A673 (cell line): ENCODE results near the gene SEC23A. TPM values are rescaled to one million over a fixed set of nuclear protein-coding genes. Genes with fewer than 3 reads are reported as not detected.
"Not testable (repeated sequence)": the region's sequence is repeated elsewhere in the genome, so short reads cannot be mapped to it uniquely, and the experiment has no call there.

ENCODE experiments used
- BruUV-seq: library from RNA; stranded (reverse); fragments of 400-500 nt; replicated peaks from 2 replicates; lab custom pipeline; 2021; lab: Mats Ljungman, UMichigan
- CTCF ChIA-PET: fragments of 300-600 bp; sonication (Branson Sonifier 250); formaldehyde crosslinking; loops from one replicate; lab custom pipeline; 2022; ENCODE audit warnings: antibody characterized with exemption; lab: Charles Lee
- POLR2A ChIA-PET: fragments of 300-600 bp; sonication (Branson Sonifier 250); formaldehyde crosslinking; loops from one replicate; lab custom pipeline; 2022; ENCODE audit warnings: antibody characterized with exemption; ENCODE audit not compliant: low non-redundant PET; lab: Charles Lee
- DNase-seq: peaks from one replicate; pipeline ENCODE4 v3.0.0-alpha.2; 2015; ENCODE audit warnings: low spot score
- H3K27ac ChIP-seq: fragments of 200-600 bp; sonication (generic); 2 replicates; pipeline ENCODE4 v1.5.1; 2016; ENCODE audit warnings: mixed run types, low read depth, mild to moderate bottlenecking, mixed read lengths, antibody characterized with exemption, low read length; ENCODE audit not compliant: poor library complexity, severe bottlenecking
- H3K27me3 ChIP-seq: fragments of 200-600 bp; sonication (generic); replicated peaks from 2 replicates; pipeline ENCODE4 v1.6.1; 2017; ENCODE audit warnings: mixed run types, low read depth, mild to moderate bottlenecking, mixed read lengths, antibody characterized with exemption, low read length; ENCODE audit not compliant: insufficient read depth, poor library complexity
- H3K36me3 ChIP-seq: fragments of 200-600 bp; sonication (generic); 2 replicates; pipeline ENCODE4 v1.6.1; 2016; ENCODE audit warnings: mixed run types, mild to moderate bottlenecking, mixed read lengths, antibody characterized with exemption, low read length; ENCODE audit not compliant: insufficient read depth, poor library complexity, severe bottlenecking
- H3K4me1 ChIP-seq: fragments of 200-600 bp; sonication (generic); 2 replicates; pipeline ENCODE4 v1.6.1; 2017; ENCODE audit warnings: mixed run types, mild to moderate bottlenecking, mixed read lengths, antibody characterized with exemption, low read length; ENCODE audit not compliant: insufficient read depth, poor library complexity, severe bottlenecking
- H3K4me3 ChIP-seq: fragments of 200-600 bp; sonication (generic); 2 replicates; pipeline ENCODE4 v1.5.1; 2016; ENCODE audit warnings: low read depth, mixed run types, mild to moderate bottlenecking, mixed read lengths, low read length; ENCODE audit not compliant: poor library complexity, severe bottlenecking
- H3K9me3 ChIP-seq: fragments of 200-600 bp; sonication (generic); 2 replicates; pipeline ENCODE4 v1.6.1; 2016; ENCODE audit warnings: mixed run types, low read depth, mild to moderate bottlenecking, mixed read lengths, antibody characterized with exemption, low read length; ENCODE audit not compliant: poor library complexity, severe bottlenecking
- EZH2 ChIP-seq: fragments of 200-600 bp; sonication (generic); IDR thresholded peaks from 2 replicates; pipeline ENCODE4 v1.6.1; 2017; ENCODE audit warnings: borderline replicate concordance, low read depth, mild to moderate bottlenecking, mixed read lengths, antibody characterized with exemption, low read length; ENCODE audit not compliant: poor library complexity, severe bottlenecking
- intact Hi-C: fragments of 100-400 bp; cut with micrococcal nuclease; formaldehyde crosslinking; loops from one replicate; pipeline ENCODE4 v1.10.0; 2022; ENCODE audit not compliant: unreplicated experiment
- total RNA-seq: library from RNA; stranded (reverse); gene quantifications from 2 replicates; pipeline ENCODE4 v1.2.3, GENCODE V29; 2021
- TF ChIP-seq, protein P1 (sequence below): fragments of 300-800, 200-600 bp; sonication (generic); conservative IDR thresholded peaks from 2 replicates; pipeline ENCODE4 v1.5.1; 2017; ENCODE audit warnings: low read depth, mild to moderate bottlenecking, antibody characterized with exemption, low read length, moderate library complexity, mixed read lengths

SEC23A gene
- total RNA-seq, 1 experiment from 2014 or later, result 61.9 TPM

GRCh38 chr14:39060818-39061437, 42.1 kb downstream of the SEC23A start:
- intact Hi-C loops, result no loop called here
- ChIA-PET CTCF (no interaction called here), POLR2A (no interaction called here)
- no peak for DNase-seq
- Histone ChIP-seq H3K9me3 (peaks cover 16% of the 10 kb centered on the region), H3K4me3 (no peak overlapping the region), H3K4me1 (no peaks in the 10 kb centered on the region), H3K27me3 (no peaks in the 10 kb centered on the region), H3K36me3 (peaks cover 53% of the 10 kb centered on the region), H3K27ac (no peak overlapping the region)
- no TSS peak for BruUV-seq
- TF ChIP-seq EZH2, result no peak
- TF ChIP-seq, protein P1, sequence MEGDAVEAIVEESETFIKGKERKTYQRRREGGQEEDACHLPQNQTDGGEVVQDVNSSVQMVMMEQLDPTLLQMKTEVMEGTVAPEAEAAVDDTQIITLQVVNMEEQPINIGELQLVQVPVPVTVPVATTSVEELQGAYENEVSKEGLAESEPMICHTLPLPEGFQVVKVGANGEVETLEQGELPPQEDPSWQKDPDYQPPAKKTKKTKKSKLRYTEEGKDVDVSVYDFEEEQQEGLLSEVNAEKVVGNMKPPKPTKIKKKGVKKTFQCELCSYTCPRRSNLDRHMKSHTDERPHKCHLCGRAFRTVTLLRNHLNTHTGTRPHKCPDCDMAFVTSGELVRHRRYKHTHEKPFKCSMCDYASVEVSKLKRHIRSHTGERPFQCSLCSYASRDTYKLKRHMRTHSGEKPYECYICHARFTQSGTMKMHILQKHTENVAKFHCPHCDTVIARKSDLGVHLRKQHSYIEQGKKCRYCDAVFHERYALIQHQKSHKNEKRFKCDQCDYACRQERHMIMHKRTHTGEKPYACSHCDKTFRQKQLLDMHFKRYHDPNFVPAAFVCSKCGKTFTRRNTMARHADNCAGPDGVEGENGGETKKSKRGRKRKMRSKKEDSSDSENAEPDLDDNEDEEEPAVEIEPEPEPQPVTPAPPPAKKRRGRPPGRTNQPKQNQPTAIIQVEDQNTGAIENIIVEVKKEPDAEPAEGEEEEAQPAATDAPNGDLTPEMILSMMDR, result no peak

DNA sequence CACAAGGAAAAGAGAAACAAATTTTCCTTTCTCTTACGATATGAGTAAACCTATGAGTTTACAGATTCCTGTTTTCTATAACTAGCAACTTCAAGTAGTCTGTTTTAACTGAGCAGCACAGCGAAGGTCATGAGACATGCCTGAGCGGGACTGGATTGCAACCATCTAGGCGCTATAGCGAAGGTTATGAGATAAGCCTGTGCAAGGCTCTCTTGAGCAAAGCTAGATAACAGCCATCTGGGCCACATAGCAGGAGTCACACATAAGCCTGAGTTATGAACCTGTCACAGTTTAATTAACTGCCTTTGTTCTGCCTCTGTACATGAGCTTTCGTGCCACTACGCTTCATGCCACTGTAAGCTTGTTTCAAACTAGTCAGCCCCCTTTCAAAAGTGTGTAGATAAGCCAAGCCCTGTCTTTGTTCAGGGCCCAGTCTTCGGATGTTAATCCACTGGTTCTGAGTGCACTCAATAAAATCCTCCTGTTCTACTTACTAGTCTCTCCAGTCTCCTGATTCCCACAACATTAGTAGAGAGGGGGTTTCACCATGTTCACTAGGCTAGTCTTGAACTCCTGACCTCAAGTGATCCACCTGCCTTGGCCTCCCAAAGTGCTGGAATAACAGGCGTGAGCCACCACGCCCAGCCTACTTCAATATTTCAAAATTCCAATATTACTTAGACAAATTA, 47.1 kb downstream of the SEC23A start:
- ChIA-PET POLR2A (no interaction called here), CTCF (no interaction called here)
- Histone ChIP-seq H3K4me3 (no peak overlapping the region), H3K9me3 (peaks cover 27% of the 10 kb centered on the region), H3K4me1 (no peaks in the 10 kb centered on the region), H3K27me3 (no peaks in the 10 kb centered on the region), H3K27ac (no peak overlapping the region), H3K36me3 (peaks cover 50% of the 10 kb centered on the region)
- TF ChIP-seq EZH2, result no peak
- TF ChIP-seq, protein P1, result no peak
- peak; percentile 3 for DNase-seq
- intact Hi-C loops, result no loop called here
- BruUV-seq, result no TSS peak

DNA sequence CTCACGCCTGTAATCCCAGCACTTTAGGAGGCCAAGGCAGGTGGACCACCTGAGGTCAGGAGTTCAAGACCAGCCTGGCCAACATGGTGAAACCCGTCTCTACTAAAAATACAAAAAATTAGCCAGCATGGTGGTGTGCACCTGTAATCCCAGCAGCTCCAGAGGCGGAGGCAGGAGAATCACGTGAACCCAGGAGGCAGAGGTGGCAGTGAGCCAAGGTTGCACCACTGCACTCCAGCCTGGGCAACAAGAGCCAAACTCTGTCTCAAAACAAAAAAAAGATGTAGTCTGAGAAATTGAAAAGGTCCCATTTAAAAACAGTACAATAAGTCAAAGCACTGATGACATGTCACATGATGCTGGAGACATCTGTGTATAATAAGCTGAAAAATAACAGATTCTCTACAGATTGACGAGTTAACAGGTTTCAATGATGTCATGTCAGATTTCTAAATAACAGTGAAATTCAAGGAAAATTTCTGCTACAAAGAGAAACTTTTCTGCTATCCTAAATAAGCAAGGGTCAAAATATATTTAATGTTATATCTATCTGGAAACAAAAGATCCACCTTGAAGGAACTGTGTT, 50.1 kb downstream of the SEC23A start:
- DNase-seq, H3K4me1 ChIP-seq, H3K4me3 ChIP-seq, POLR2A ChIA-PET, H3K27ac ChIP-seq, intact Hi-C loops, BruUV-seq, H3K27me3 ChIP-seq, CTCF ChIA-PET: not testable (repeated sequence)
- Histone ChIP-seq H3K9me3 (peaks cover 27% of the 10 kb centered on the region), H3K36me3 (peaks cover 30% of the 10 kb centered on the region)
